CD4-positive, alpha-beta T cell (primary cell): ENCODE data around the gene ALPK3. TPM values are rescaled to one million over a fixed set of nuclear protein-coding genes. Genes with fewer than 3 reads are reported as not detected.

Experiments used
- ATAC-seq: fragments of 200-7000 bp; cut with Tn5 transposase; one replicate; pipeline ENCODE4 v1.10.0; 2022; ENCODE audit warnings: mild to moderate bottlenecking; ENCODE audit not compliant: poor library complexity
- CTCF ChIA-PET: fragments of 350-600 bp; sonication (Branson Sonifier 250); formaldehyde crosslinking; loops from one replicate; lab custom pipeline; 2021; ENCODE audit warnings: antibody characterized with exemption, inconsistent platforms; lab: Charles Lee
- POLR2A ChIA-PET: fragments of 350-600 bp; sonication (Branson Sonifier 250); formaldehyde crosslinking; loops from one replicate; lab custom pipeline; 2021; ENCODE audit warnings: antibody characterized with exemption, inconsistent platforms; lab: Charles Lee
- DNase-seq, 14 experiments: peaks; one replicate each; pipeline ENCODE4 v3.0.0-alpha.2; 2013 to 2020; ENCODE audit warnings: mixed read lengths in 2 of 14
- H3K27ac ChIP-seq, 2 donors: one replicate each; pipeline versions ENCODE4 v1.5.1 to v1.7.0; 2013; ENCODE audit warnings: low read length in 2 of 2, low read depth in 1 of 2, mild to moderate bottlenecking in 1 of 2
- H3K27me3 ChIP-seq, 2 experiments: 1 replicate in 1 of 2; 2 replicates in 1 of 2; pipeline versions ENCODE4 v1.6.1 to v1.7.0; 2013; ENCODE audit warnings: low read length in 2 of 2, control low read depth in 1 of 2, mild to moderate bottlenecking in 1 of 2, moderate library complexity in 1 of 2; ENCODE audit not compliant: insufficient read depth in 2 of 2, control insufficient read depth in 1 of 2
- H3K36me3 ChIP-seq: one replicate; pipeline ENCODE4 v1.6.1; 2013; ENCODE audit warnings: low read length, control low read depth; ENCODE audit not compliant: insufficient read depth
- H3K4me1 ChIP-seq: one replicate; pipeline ENCODE4 v1.6.1; 2013; ENCODE audit warnings: low read length, control low read depth; ENCODE audit not compliant: insufficient read depth
- H3K4me3 ChIP-seq: one replicate; pipeline ENCODE4 v1.5.1; 2013; ENCODE audit warnings: mild to moderate bottlenecking, low read length, moderate library complexity
- H3K9me3 ChIP-seq, 2 experiments: 1 replicate in 1 of 2; 2 replicates in 1 of 2; pipeline versions ENCODE4 v1.6.1 to v1.7.0; 2013; ENCODE audit warnings: low read length in 2 of 2, mild to moderate bottlenecking in 2 of 2, control low read depth in 1 of 2, moderate library complexity in 1 of 2; ENCODE audit not compliant: control insufficient read depth in 1 of 2, insufficient read depth in 1 of 2
- H3K27ac Mint-ChIP-seq: one replicate; pipeline ENCODE4 v1.8.0; 2020; ENCODE audit warnings: mixed read lengths
- H3K27me3 Mint-ChIP-seq: one replicate; pipeline ENCODE4 v1.8.0; 2021; ENCODE audit warnings: mixed read lengths
- H3K36me3 Mint-ChIP-seq: one replicate; pipeline ENCODE4 v1.8.0; 2021; ENCODE audit warnings: low read depth, mixed read lengths
- H3K4me1 Mint-ChIP-seq: one replicate; pipeline ENCODE4 v1.8.0; 2021; ENCODE audit warnings: low read depth, mixed read lengths
- H3K4me3 Mint-ChIP-seq: one replicate; pipeline ENCODE4 v1.8.0; 2020; ENCODE audit warnings: mild to moderate bottlenecking, mixed read lengths
- H3K9me3 Mint-ChIP-seq: one replicate; pipeline ENCODE4 v1.8.0; 2020; ENCODE audit warnings: mixed read lengths
- intact Hi-C, 2 experiments: fragments of 100-400 bp; cut with DNase I in 1 of 2; cut with micrococcal nuclease in 1 of 2; formaldehyde crosslinking; loops; one replicate each; pipeline versions ENCODE4 v1.15.1 to v1.9.0; 2023 to 2025; cut with DNase I, micrococcal nuclease
- total RNA-seq, 174 experiments: library from RNA in 2 of 174; stranded (reverse) in 2 of 174; gene quantifications; one replicate each; pipeline ENCODE4 v1.2.3 and lab custom pipeline; 2021 to 2026
- TF ChIP-seq, protein P1 (sequence below): fragments of 200-600 bp; IDR thresholded peaks from one replicate; pipeline ENCODE4 v1.8.0; 2022; ENCODE audit warnings: antibody characterized with exemption, mild to moderate bottlenecking

Gene ALPK3
- total RNA-seq, 2 experiments from 2014 or later, result 0.14 TPM

DNA sequence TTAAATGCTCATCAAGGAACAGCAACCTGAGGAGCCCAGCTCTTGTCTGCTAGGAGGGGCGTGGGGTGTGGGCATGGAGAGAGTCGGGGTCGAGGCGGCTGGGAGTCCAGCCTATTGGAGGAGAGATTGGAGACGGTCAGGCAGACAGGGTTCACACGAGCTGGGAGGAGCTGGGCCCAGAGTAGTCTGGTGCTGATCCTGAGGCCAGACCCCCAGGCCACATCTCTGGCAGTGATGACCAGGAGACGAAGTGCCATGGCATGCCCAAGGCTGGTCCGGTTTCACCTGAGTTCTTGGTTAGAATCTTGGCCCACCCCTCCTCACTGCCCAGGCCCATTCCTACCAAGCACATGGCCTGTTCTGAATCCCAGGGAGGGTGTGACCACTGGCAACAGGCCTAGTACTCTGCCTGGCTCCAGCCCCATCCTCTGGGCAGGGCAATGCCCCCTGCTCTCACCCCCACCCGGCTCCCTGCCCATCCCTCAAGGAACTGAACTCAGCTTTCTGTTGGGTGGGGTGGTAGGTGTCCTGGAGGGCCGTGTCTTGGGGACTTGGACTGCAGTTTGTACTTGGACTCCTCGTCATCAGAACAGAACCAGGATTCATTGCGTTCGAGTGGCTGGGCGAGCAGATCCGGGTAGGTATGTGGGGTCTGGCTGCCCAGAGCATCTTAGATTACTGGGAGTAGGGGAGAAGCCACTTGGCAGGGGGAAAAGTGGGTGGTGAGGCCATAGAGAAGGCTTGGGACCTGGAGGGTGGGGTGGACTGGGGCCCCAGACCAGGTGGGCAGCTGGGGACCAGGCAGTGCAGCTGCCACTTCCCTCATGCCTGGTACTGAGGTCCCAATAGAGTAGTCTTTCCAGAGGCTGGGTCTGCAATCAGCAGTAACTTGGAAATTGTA lies 88.1 kb downstream of the ALPK3 start:
- H3K9me3 ChIP-seq, result peaks cover 0 to 9% of the 10 kb centered on the region in 2 experiments
- intact Hi-C loops, result loop anchor here in 1 of 2 experiments (5.0 kb wide), 1 partner anchor 43 kb away; no protein-coding TSS in a partner anchor
- Mint-ChIP-seq H3K4me1 (no peaks in the 10 kb centered on the region), H3K9me3 (no peaks in the 10 kb centered on the region), H3K27me3 (no peaks in the 10 kb centered on the region), H3K4me3 (no peak overlapping the region), H3K27ac (no peak overlapping the region), H3K36me3 (no peaks in the 10 kb centered on the region)
- no peaks in the 10 kb centered on the region for H3K36me3 ChIP-seq
- no peak for DNase-seq
- ChIA-PET POLR2A (no interaction called here), CTCF (no interaction called here)
- H3K4me1 ChIP-seq, result no peaks in the 10 kb centered on the region
- no peak overlapping the region for H3K27ac ChIP-seq
- H3K27me3 ChIP-seq, result no peaks in the 10 kb centered on the region
- ATAC-seq, result no peak
- TF ChIP-seq, protein P1, sequence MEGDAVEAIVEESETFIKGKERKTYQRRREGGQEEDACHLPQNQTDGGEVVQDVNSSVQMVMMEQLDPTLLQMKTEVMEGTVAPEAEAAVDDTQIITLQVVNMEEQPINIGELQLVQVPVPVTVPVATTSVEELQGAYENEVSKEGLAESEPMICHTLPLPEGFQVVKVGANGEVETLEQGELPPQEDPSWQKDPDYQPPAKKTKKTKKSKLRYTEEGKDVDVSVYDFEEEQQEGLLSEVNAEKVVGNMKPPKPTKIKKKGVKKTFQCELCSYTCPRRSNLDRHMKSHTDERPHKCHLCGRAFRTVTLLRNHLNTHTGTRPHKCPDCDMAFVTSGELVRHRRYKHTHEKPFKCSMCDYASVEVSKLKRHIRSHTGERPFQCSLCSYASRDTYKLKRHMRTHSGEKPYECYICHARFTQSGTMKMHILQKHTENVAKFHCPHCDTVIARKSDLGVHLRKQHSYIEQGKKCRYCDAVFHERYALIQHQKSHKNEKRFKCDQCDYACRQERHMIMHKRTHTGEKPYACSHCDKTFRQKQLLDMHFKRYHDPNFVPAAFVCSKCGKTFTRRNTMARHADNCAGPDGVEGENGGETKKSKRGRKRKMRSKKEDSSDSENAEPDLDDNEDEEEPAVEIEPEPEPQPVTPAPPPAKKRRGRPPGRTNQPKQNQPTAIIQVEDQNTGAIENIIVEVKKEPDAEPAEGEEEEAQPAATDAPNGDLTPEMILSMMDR, result no peak
- no peak overlapping the region for H3K4me3 ChIP-seq

DNA sequence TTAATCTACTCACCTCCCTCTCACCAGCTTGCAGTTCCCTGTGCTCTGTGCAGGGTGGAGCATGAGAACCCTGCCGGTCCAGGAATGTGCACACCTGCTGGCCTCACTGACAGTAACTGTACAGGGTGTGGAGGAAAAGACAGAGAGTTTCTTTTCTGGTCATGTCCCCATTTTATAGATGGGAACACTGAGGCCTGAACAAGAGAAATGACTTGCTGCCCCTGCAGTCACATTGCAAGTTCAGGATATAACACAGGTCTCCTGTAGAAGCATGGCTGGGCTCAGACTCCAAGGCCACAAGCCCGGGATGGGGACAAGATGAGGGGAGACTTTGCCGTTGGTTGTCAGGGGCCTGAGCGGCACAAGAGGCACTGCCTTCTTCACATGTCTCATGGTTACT lies 90.6 kb downstream of the ALPK3 start:
- Mint-ChIP-seq H3K4me3 (no peak overlapping the region), H3K27ac (no peak overlapping the region), H3K36me3 (no peaks in the 10 kb centered on the region), H3K27me3 (no peaks in the 10 kb centered on the region), H3K9me3 (no peaks in the 10 kb centered on the region), H3K4me1 (no peaks in the 10 kb centered on the region)
- DNase-seq (no peak), ATAC-seq (no peak)
- no peak overlapping the region for H3K4me3 ChIP-seq
- H3K9me3 ChIP-seq, result peaks cover 0 to 3% of the 10 kb centered on the region in 2 experiments
- H3K27me3 ChIP-seq, result no peaks in the 10 kb centered on the region
- H3K4me1 ChIP-seq, result no peaks in the 10 kb centered on the region
- intact Hi-C loops, result loop anchor here in 1 of 2 experiments (5.0 kb wide), 1 partner anchor 45 kb away; no protein-coding TSS in a partner anchor
- POLR2A ChIA-PET, result no interaction called here
- TF ChIP-seq, protein P1, result no peak
- no peaks in the 10 kb centered on the region for H3K36me3 ChIP-seq
- CTCF ChIA-PET, result interaction anchor here (1.3 kb wide), 1 partner anchor 97 kb away, joined by 3 read pairs; no protein-coding TSS in a partner anchor
- H3K27ac ChIP-seq, result no peak overlapping the region

DNA sequence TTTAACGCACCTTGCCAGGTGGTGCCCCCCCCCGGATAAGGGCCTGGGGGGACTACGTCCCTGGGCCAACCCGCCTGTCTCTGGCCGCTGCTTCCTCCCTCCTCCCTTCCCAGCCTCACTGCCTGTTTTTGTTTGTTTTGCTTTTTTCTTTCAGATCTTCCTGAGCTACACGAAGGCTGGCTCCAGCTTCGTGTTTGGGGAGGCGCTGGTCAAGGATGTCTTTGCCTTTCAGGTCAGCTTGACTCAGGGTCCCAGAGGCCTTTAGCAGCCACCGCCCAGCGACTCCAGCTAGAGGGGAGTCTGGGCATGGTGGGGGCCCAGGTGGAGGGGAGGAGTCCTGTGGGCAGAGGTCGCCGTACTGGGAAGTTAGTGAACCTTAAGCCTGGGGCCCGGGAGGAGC lies 91.4 kb downstream of the ALPK3 start:
- Histone ChIP-seq H3K4me3 (no peak overlapping the region), H3K4me1 (no peaks in the 10 kb centered on the region), H3K27ac (no peak overlapping the region), H3K36me3 (no peaks in the 10 kb centered on the region), H3K9me3 (peaks cover 0 to 3% of the 10 kb centered on the region in 2 experiments), H3K27me3 (no peaks in the 10 kb centered on the region)
- Mint-ChIP-seq H3K36me3 (no peaks in the 10 kb centered on the region), H3K9me3 (no peaks in the 10 kb centered on the region), H3K27me3 (no peaks in the 10 kb centered on the region), H3K27ac (no peak overlapping the region), H3K4me3 (no peak overlapping the region), H3K4me1 (no peaks in the 10 kb centered on the region)
- no peak for DNase-seq
- TF ChIP-seq, protein P1, result no peak
- ATAC-seq, result no peak
- intact Hi-C loops, result loop anchor here in 1 of 2 experiments (5.0 kb wide), 1 partner anchor 46 kb away; no protein-coding TSS in a partner anchor
- CTCF ChIA-PET, result interaction anchor here (0.8 kb wide), 1 partner anchor 321 kb away, joined by 3 read pairs; no protein-coding TSS in a partner anchor
- POLR2A ChIA-PET, result no interaction called here
